RWPE1 (cell line): ENCODE data around the gene NUP88.
"Not testable (repeated sequence)": the region's sequence is repeated elsewhere in the genome, so short reads cannot be mapped to it uniquely, and the experiment has no call there.

Experiments
- CTCF ChIA-PET: fragments of 350-600 bp; sonication (Branson Sonifier 250); formaldehyde crosslinking; extraction: SDS; loops from one replicate; lab custom pipeline; 2021; lab: Yijun Ruan, JAX
- POLR2A ChIA-PET: fragments of 400-600 bp; formaldehyde crosslinking; extraction: SDS; loops from one replicate; lab custom pipeline; 2020; ENCODE audit warnings: antibody characterized with exemption; ENCODE audit not compliant: low non-redundant PET; lab: Yijun Ruan, JAX
- DNase-seq: peaks from one replicate; pipeline ENCODE4 v3.0.0; 2012; ENCODE audit warnings: low spot score
- H3K27ac ChIP-seq: fragments of 450-650 bp; 2 replicates; pipeline ENCODE4 v1.5.1; 2017
- CTCF ChIP-seq: fragments of 450-650 bp; conservative IDR thresholded peaks from 2 replicates; pipeline ENCODE4 v1.5.1; 2017; ENCODE audit warnings: low read depth, mild to moderate bottlenecking

NUP88 gene

GRCh38 chr17:5434984-5435383 lies 15.5 kb upstream of the NUP88 start:
- POLR2A ChIA-PET = no interaction called here
- no peak for TF ChIP-seq CTCF
- DNase-seq = no peak
- H3K27ac ChIP-seq = peak overlapping the region; percentile 56
- CTCF ChIA-PET = no interaction called here

DNA sequence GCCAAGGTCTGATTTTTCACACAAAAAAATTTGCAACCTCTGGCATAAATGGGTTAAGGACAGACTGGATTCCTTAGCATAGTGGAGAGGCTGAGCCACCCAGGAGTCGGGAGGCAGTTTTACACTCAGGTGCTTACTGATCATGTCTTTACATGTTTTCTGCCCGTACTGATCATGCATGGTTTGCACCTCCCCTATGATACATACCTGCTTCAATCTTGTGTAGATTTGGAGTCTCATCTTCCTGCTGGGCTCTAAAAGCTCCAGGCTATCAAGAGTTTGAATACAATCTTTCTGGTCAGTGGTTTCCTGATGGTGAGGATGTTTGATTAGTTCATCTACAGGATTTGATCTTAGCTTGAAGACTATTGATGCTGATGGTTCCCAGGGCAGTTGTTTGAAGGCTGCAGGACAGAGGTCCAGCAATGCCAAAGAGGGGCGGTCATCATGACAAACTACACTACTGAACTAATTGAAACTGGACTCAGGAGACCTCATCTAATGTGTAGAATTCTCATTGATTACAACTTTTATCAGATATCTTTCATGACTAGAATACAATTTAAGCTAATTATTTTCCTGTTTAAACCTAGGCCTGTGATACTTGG lies 12.6 kb upstream of the NUP88 start:
- peak; percentile 69 for DNase-seq
- CTCF ChIA-PET = interaction anchor here (1.1 kb wide), 1 partner anchor 11 kb away, joined by 5 read pairs; no protein-coding TSS in a partner anchor
- TF ChIP-seq CTCF = no peak
- no peak overlapping the region for H3K27ac ChIP-seq
- POLR2A ChIA-PET = interaction anchor here (0.7 kb wide), 1 partner anchor 13 kb away, joined by 5 read pairs; the partner anchor contains the start of gene NUP88

GRCh38 chr17:5431234-5431633 lies 11.8 kb upstream of the NUP88 start:
- CTCF ChIA-PET, DNase-seq, POLR2A ChIA-PET: not testable (repeated sequence)
- H3K27ac ChIP-seq = peak overlapping the region; percentile 51

GRCh38 chr17:5430413-5430999 lies 11.0 kb upstream of the NUP88 start:
- POLR2A ChIA-PET = no interaction called here
- DNase-seq = no peak
- TF ChIP-seq CTCF = no peak
- CTCF ChIA-PET = interaction anchor here (0.5 kb wide), 1 partner anchor 49 kb away, joined by 3 read pairs; no protein-coding TSS in a partner anchor
- peak overlapping the region; percentile 51 for H3K27ac ChIP-seq

DNA sequence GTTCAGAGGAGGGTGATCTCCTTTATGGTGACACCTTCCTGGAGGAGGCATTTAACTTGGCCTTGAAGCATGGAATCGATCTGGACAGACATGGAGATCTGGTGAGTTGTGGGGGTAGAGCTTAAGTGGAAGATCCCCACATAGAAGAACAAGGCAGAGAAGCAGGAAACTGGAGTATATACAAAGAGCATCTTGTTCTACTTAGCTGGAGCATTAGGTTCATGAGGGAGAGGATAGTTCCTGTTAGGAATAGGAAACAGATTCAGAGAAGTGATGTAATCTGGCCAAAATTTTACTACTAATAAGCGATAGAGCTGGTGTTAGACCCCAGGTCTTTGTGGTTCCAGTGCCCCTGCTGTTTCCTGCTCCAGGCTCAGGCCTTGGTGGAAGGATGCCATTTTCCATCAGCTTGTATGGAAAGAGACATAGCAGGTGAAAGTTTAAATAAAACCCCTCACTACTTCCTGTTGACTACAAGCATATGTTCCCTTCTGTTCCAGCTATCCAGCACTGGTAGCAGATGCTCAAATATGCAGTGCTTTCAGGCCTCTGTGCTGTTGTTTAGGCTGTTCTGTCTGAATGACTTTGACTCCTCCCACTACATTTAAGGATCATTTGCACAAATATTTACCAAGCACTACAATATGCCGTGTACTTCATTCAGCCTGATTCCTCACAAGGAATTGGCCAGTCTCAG lies 9.9 kb upstream of the NUP88 start:
- POLR2A ChIA-PET = no interaction called here
- no peak for DNase-seq

GRCh38 chr17:5425826-5426225 lies 6.4 kb upstream of the NUP88 start:
- CTCF ChIA-PET = interaction anchor here (0.6 kb wide), 1 partner anchor 12 kb away, joined by 3 read pairs; no protein-coding TSS in a partner anchor
- POLR2A ChIA-PET = no interaction called here

More for the DNA sequence above, 9.9 kb upstream of the NUP88 start:
- TF ChIP-seq CTCF = no peak
- peak overlapping the region; percentile 21; the same call in 1 of the 2 replicates for H3K27ac ChIP-seq
- CTCF ChIA-PET = interaction anchor here (0.6 to 1.1 kb wide), 2 partner anchors 10 to 120 kb away, joined by 3 to 4 read pairs; partner anchors contain the start of gene C1QBP

More at GRCh38 chr17:5425826-5426225, 6.4 kb upstream of the NUP88 start:
- H3K27ac ChIP-seq = no peak overlapping the region
- no peak for TF ChIP-seq CTCF
- DNase-seq = no peak
